Lower lobe of right lung (tissue), 2 donors: ENCODE data around the gene CDH23. TPM values are rescaled to one million over a fixed set of nuclear protein-coding genes. Genes with fewer than 3 reads are reported as not detected.

ENCODE experiments used
- ATAC-seq, 2 donors: fragments of 200-7000 bp; cut with Tn5 transposase; one replicate each; pipeline ENCODE4 v1.9.1; 2020 to 2022; ENCODE audit warnings: mild to moderate bottlenecking in 2 of 2, moderate library complexity in 2 of 2
- DNase-seq: peaks from one replicate; pipeline ENCODE4 v3.0.0-alpha.2; 2020
- H3K27ac ChIP-seq: fragments of 200-600 bp; one replicate; pipeline ENCODE4 v1.8.0; 2022
- H3K27me3 ChIP-seq: fragments of 200-600 bp; one replicate; pipeline ENCODE4 v1.8.0; 2022; ENCODE audit warnings: low read depth
- H3K36me3 ChIP-seq: fragments of 200-600 bp; one replicate; pipeline ENCODE4 v1.8.0; 2022; ENCODE audit warnings: mild to moderate bottlenecking
- H3K4me1 ChIP-seq: fragments of 200-600 bp; one replicate; pipeline ENCODE4 v1.8.0; 2022
- H3K4me3 ChIP-seq: fragments of 200-600 bp; one replicate; pipeline ENCODE4 v1.8.0; 2022; ENCODE audit warnings: mild to moderate bottlenecking
- H3K9me3 ChIP-seq: fragments of 200-600 bp; one replicate; pipeline ENCODE4 v1.8.0; 2022
- CTCF ChIP-seq: fragments of 200-600 bp; IDR thresholded peaks from one replicate; pipeline ENCODE4 v1.8.0; 2022; ENCODE audit warnings: antibody characterized with exemption, mild to moderate bottlenecking
- intact Hi-C: fragments of 100-400 bp; cut with DNase I; formaldehyde crosslinking; loops from one replicate; pipeline ENCODE4 v1.11.0; 2022
- total RNA-seq: library from RNA; stranded (reverse); fragmentation: NEBNext Ultra II Directional; extraction: Animal tissue kit (Norgen Biotek cat#: 25700); gene quantifications from one replicate; pipeline ENCODE4 v1.2.1, GENCODE V29; 2021
- donor health status: DM: no; HTN: yes; CAD: no; lungs with severe emphysema.

CDH23 gene
- total RNA-seq, 1 donor from 2014 or later, result 9.4 TPM

DNA sequence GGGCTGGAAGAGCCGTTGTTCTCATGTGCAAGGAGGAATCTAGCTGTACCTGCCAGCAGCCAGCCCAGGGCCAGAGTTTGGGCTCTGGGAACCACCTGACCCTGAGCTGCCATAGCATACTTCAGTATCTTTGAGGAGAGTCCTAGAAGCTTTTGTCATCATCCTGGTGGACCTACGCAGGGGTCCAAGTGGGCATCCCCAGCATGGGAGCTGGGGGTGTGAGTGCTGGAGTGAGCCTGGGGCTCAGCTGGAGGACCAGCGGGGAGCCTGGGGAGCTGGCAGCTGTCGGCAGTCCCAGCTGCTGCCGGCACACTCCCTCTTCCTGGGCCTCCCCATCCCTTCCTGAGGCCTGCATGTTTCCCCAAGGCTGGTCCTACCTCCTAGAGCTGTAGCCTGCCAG, 290.4 kb downstream of the CDH23 start:
- intact Hi-C loops, result no loop called here
- Histone ChIP-seq H3K27me3 (no peaks in the 10 kb centered on the region), H3K36me3 (no peaks in the 10 kb centered on the region), H3K4me3 (no peak overlapping the region), H3K9me3 (no peaks in the 10 kb centered on the region), H3K4me1 (no peaks in the 10 kb centered on the region), H3K27ac (no peak overlapping the region)
- DNase-seq (no peak), ATAC-seq (no peak)
- no peak for TF ChIP-seq CTCF

DNA sequence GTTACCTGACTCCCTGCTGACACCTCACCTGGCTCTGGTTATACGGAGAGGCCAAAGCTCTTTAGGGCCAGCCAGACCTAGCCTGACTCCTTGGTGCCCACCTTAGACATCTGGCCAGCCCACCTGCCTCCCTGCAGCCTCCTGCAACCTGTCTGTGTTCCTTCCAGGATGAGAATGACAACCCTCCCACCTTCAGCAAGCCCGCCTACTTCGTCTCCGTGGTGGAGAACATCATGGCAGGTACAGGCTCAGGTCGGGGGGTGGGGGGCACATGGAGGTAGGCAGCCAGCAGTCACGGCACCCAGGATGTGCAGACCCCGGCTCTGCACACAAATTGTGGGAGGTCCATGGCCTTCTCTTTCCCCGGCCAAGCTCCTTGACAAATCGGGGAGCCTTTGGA, 290.8 kb downstream of the CDH23 start:
- no peak for TF ChIP-seq CTCF
- Histone ChIP-seq H3K27me3 (no peaks in the 10 kb centered on the region), H3K27ac (no peak overlapping the region), H3K4me3 (no peak overlapping the region), H3K4me1 (no peaks in the 10 kb centered on the region), H3K36me3 (no peaks in the 10 kb centered on the region), H3K9me3 (no peaks in the 10 kb centered on the region)
- no peak for ATAC-seq
- DNase-seq, result no peak
- intact Hi-C loops, result no loop called here

DNA sequence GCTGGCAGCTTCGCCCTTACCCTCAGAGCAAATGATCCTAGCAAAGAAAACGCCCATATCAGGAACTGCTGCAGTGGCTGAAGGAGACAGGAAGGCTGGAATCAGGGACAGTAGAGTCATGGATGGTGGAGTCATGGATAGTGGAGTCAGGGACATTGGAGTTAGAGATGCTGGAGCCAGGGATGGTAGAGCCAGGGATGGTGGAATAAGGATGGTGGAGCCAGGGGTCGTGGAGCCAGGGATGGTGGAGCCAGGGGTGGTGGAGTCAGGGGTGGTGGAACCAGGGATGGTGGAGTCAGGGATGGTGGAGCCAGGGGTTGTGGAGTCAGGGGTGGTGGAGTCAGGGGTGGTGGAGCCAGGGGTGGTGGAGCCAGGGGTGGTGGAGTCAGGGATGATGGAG, 291.5 kb downstream of the CDH23 start:
- Histone ChIP-seq H3K4me1 (peaks cover 6% of the 10 kb centered on the region), H3K9me3 (no peaks in the 10 kb centered on the region), H3K36me3 (no peaks in the 10 kb centered on the region), H3K27me3 (no peaks in the 10 kb centered on the region), H3K4me3 (no peak overlapping the region), H3K27ac (no peak overlapping the region)
- ATAC-seq, result no peak
- intact Hi-C loops, result no loop called here
- DNase-seq, result no peak
- no peak for TF ChIP-seq CTCF

- no peaks in the 10 kb centered on the region for H3K9me3 ChIP-seq
- no peak overlapping the region for H3K4me3 ChIP-seq
- H3K36me3 ChIP-seq, result no peaks in the 10 kb centered on the region
- DNase-seq (no peak), ATAC-seq (no peak)
- H3K27ac ChIP-seq, result no peak overlapping the region
- intact Hi-C loops, result no loop called here
- TF ChIP-seq CTCF, result no peak
- H3K4me1 ChIP-seq, result peaks cover 25% of the 10 kb centered on the region
- no peaks in the 10 kb centered on the region for H3K27me3 ChIP-seq
Observed at GRCh38 chr10:71690094-71690720, 293.5 kb downstream of the CDH23 start.

- DNase-seq (no peak), ATAC-seq (no peak)
- Histone ChIP-seq H3K27ac (no peak overlapping the region), H3K4me1 (peaks cover 37% of the 10 kb centered on the region), H3K4me3 (no peak overlapping the region), H3K36me3 (no peaks in the 10 kb centered on the region), H3K27me3 (no peaks in the 10 kb centered on the region), H3K9me3 (no peaks in the 10 kb centered on the region)
- intact Hi-C loops, result no loop called here
- no peak for TF ChIP-seq CTCF
Observed at GRCh38 chr10:71691405-71691804, 294.7 kb downstream of the CDH23 start.
